NCI-H2029 treated with DMSO at 0.1 percent for 48 hours (cell line): ENCODE data around the gene KLHL33.

ENCODE experiments used
- DNase-seq: peaks from one replicate; lab custom pipeline; 2025; lab: John Stamatoyannopoulos, UW

The KLHL33 gene

GRCh38 chr14:20376071-20376588 is 59.8 kb downstream of the KLHL33 start:
- DNase-seq = no peak
